Activated T-cell treated with anti-CD3 and anti-CD28 coated beads, Interleukin-2, amount 50 U/mL, for 48 hours (primary cell): Measurements from ENCODE around the gene AIFM3.

Experiments
- DNase-seq, 2 experiments: peaks; one replicate each; pipeline ENCODE4 v3.0.0-alpha.2; 2020

AIFM3 gene

GRCh38 chr22:21029486-21030025, 62.5 kb downstream of the AIFM3 start:
- DNase-seq = no peak

DNA sequence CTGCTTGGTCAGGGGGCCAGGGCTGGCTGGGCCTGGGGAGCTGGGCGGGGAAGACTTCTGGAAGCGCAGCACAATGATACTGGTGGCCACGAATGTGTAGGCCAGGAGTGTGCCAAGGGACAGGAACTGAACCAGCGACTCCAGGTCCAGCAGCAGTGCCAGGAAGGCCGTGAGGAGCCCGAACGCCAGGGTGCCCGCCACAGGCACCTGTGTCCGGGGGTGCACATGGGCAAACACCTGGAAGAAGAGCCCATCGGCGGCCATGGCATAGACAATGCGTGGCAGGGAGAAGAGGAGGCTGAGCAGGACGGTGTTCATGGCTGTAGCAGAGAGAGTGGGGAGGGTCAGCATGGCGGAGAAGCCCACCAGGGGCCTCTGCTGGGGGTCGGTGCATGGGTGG, 63.0 kb downstream of the AIFM3 start:
- no peak for DNase-seq
